ENCODE results near the gene RAPGEF6. TPM values are rescaled to one million over a fixed set of nuclear protein-coding genes. Genes with fewer than 3 reads are reported as not detected.

RAPGEF6 gene
- total RNA-seq, 1 experiment from 2014 or later: 17.4 TPM

- Mint-ChIP-seq H3K36me3 (ENCODE audit: insufficient read depth, unreplicated experiment) (peaks cover 25% of the 10 kb centered on the region), H3K27me3 (ENCODE audit: insufficient read depth, unreplicated experiment) (no peaks in the 10 kb centered on the region), H3K4me1 (ENCODE audit: low read depth, unreplicated experiment) (peaks cover 6% of the 10 kb centered on the region), H3K4me3 (ENCODE audit: unreplicated experiment) (no peak overlapping the region), H3K27ac (ENCODE audit: unreplicated experiment) (no peak overlapping the region), H3K9me3 (ENCODE audit: unreplicated experiment) (no peaks in the 10 kb centered on the region)
- no peaks in the 10 kb centered on the region for H3K9me3 ChIP-seq
- H3K4me1 ChIP-seq: peaks cover 4% of the 10 kb centered on the region; the same call in 1 of the 2 replicates
- no peak overlapping the region for H3K4me3 ChIP-seq (ENCODE audit: low read depth, low read length)
- no peaks in the 10 kb centered on the region for H3K36me3 ChIP-seq (ENCODE audit: control insufficient read depth, insufficient read depth, low read length)
- no TSS peak for BruUV-seq (replicated peaks)
- DNase-seq: no peak
- TF ChIP-seq, protein P1, sequence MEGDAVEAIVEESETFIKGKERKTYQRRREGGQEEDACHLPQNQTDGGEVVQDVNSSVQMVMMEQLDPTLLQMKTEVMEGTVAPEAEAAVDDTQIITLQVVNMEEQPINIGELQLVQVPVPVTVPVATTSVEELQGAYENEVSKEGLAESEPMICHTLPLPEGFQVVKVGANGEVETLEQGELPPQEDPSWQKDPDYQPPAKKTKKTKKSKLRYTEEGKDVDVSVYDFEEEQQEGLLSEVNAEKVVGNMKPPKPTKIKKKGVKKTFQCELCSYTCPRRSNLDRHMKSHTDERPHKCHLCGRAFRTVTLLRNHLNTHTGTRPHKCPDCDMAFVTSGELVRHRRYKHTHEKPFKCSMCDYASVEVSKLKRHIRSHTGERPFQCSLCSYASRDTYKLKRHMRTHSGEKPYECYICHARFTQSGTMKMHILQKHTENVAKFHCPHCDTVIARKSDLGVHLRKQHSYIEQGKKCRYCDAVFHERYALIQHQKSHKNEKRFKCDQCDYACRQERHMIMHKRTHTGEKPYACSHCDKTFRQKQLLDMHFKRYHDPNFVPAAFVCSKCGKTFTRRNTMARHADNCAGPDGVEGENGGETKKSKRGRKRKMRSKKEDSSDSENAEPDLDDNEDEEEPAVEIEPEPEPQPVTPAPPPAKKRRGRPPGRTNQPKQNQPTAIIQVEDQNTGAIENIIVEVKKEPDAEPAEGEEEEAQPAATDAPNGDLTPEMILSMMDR (IDR thresholded peaks at IDR 0.05; ENCODE audit: insufficient read depth in 1 of 2, low read depth in 1 of 2, low read length in 1 of 2, severe bottlenecking in 1 of 2, unreplicated experiment in 1 of 2): no peak
- CTCF ChIA-PET: no interaction called here
- intact Hi-C loops (cut with micrococcal nuclease; ENCODE audit: unreplicated experiment): no loop called here
- no peaks in the 10 kb centered on the region for H3K27me3 ChIP-seq (replicated peaks; ENCODE audit: control insufficient read depth, insufficient read depth, low read length)
- POLR2A ChIA-PET: no interaction called here
These were observed 173.3 kb downstream of the RAPGEF6 start for GRCh38 chr5:131461742-131462141.

DNA sequence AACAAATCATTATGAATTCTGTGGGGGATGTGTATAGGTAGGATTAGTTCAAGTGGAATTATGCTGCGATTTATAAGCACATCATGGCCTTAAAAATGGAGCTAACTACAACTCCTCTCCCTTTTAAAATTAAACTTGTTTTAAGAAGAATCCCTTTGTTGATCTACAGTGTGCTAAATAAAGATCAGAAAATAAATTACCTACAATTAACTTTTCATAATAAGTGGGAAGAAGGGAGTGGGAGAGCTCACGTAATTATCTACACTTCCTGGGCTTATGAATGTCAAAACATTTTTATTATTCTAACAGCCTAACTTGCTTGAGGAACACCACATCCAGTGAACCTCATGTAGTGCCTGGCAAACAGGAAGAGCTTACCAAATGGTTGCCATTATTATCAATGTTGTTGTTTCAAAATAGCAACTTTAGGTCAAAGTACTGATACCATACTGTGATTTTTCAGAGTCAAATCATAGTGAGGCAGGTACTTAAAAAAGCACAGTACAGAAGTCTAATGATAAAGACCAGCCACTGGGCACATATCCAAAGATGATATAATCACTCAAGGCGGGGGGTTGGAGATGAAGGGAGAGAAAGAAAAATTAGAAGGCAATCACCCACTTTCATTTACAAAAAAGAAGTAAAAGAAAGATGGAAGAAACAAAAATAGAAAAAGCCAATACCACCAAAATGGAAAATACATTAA lies 174.0 kb downstream of the RAPGEF6 start:
- Mint-ChIP-seq H3K4me1 (ENCODE audit: low read depth, unreplicated experiment) (peaks cover 6% of the 10 kb centered on the region), H3K36me3 (ENCODE audit: insufficient read depth, unreplicated experiment) (peaks cover 19% of the 10 kb centered on the region), H3K9me3 (ENCODE audit: unreplicated experiment) (no peaks in the 10 kb centered on the region), H3K27me3 (ENCODE audit: insufficient read depth, unreplicated experiment) (no peaks in the 10 kb centered on the region), H3K27ac (ENCODE audit: unreplicated experiment) (no peak overlapping the region), H3K4me3 (ENCODE audit: unreplicated experiment) (no peak overlapping the region)
- Histone ChIP-seq H3K4me3 (ENCODE audit: low read depth, low read length) (no peak overlapping the region), H3K4me1 (peaks cover 4% of the 10 kb centered on the region; the same call in 1 of the 2 replicates), H3K9me3 (no peaks in the 10 kb centered on the region), H3K27me3 (replicated peaks; ENCODE audit: control insufficient read depth, insufficient read depth, low read length) (no peaks in the 10 kb centered on the region), H3K36me3 (ENCODE audit: control insufficient read depth, insufficient read depth, low read length) (no peaks in the 10 kb centered on the region)
- no peak for DNase-seq
- intact Hi-C loops (cut with micrococcal nuclease; ENCODE audit: unreplicated experiment): no loop called here
- CTCF ChIA-PET: no interaction called here
- POLR2A ChIA-PET: no interaction called here
- no TSS peak for BruUV-seq (replicated peaks)
- TF ChIP-seq, protein P1 (IDR thresholded peaks at IDR 0.05; ENCODE audit: insufficient read depth in 1 of 2, low read depth in 1 of 2, low read length in 1 of 2, severe bottlenecking in 1 of 2, unreplicated experiment in 1 of 2): no peak

GRCh38 chr5:131460133-131460532 lies 174.9 kb downstream of the RAPGEF6 start:
- peaks cover 19% of the 10 kb centered on the region for H3K36me3 Mint-ChIP-seq (ENCODE audit: insufficient read depth, unreplicated experiment)
- ChIA-PET CTCF (no interaction called here), POLR2A (no interaction called here)
- intact Hi-C loops (cut with micrococcal nuclease; ENCODE audit: unreplicated experiment): no loop called here
- peaks cover 4% of the 10 kb centered on the region; the same call in 1 of the 2 replicates for H3K4me1 ChIP-seq
- no peak overlapping the region for H3K4me3 Mint-ChIP-seq (ENCODE audit: unreplicated experiment)
- no peak for DNase-seq
- no peaks in the 10 kb centered on the region for H3K36me3 ChIP-seq (ENCODE audit: control insufficient read depth, insufficient read depth, low read length)
- H3K4me1 Mint-ChIP-seq (ENCODE audit: low read depth, unreplicated experiment): peaks cover 6% of the 10 kb centered on the region
- H3K9me3 Mint-ChIP-seq (ENCODE audit: unreplicated experiment): no peaks in the 10 kb centered on the region
- no peak overlapping the region for H3K27ac Mint-ChIP-seq (ENCODE audit: unreplicated experiment)
- no peaks in the 10 kb centered on the region for H3K27me3 ChIP-seq (replicated peaks; ENCODE audit: control insufficient read depth, insufficient read depth, low read length)
- BruUV-seq (replicated peaks): no TSS peak
- no peaks in the 10 kb centered on the region for H3K27me3 Mint-ChIP-seq (ENCODE audit: insufficient read depth, unreplicated experiment)
- H3K4me3 ChIP-seq (ENCODE audit: low read depth, low read length): no peak overlapping the region
- TF ChIP-seq, protein P1 (IDR thresholded peaks at IDR 0.05; ENCODE audit: insufficient read depth in 1 of 2, low read depth in 1 of 2, low read length in 1 of 2, severe bottlenecking in 1 of 2, unreplicated experiment in 1 of 2): no peak
- no peaks in the 10 kb centered on the region for H3K9me3 ChIP-seq
